K562 (cell line): ENCODE measurements around the gene OBSCN. TPM values are rescaled to one million over a fixed set of nuclear protein-coding genes. Genes with fewer than 3 reads are reported as not detected.

Experiments used
- ATAC-seq: fragments of 200-7000 bp; cut with Tn5 transposase; 3 replicates; pipeline ENCODE4 v1.9.1; 2020; ENCODE audit warnings: moderate library complexity
- BruUV-seq: library from RNA; stranded (reverse); fragments of 400-500 nt; replicated peaks from 2 replicates; lab custom pipeline; 2021; lab: Mats Ljungman, UMichigan
- CTCF ChIA-PET: fragments of 300-600 bp; formaldehyde crosslinking; extraction: SDS; loops from one replicate; lab custom pipeline; 2021; ENCODE audit warnings: low intra/inter-chr PET ratio; lab: Yijun Ruan, JAX
- POLR2A ChIA-PET: fragments of 300-600, 350-650 bp; sonication (Branson Sonifier 250); formaldehyde crosslinking; extraction: SDS; loops from one replicate; lab custom pipeline; 2021; ENCODE audit warnings: antibody characterized with exemption, inconsistent platforms; lab: Yijun Ruan, JAX
- DNase-seq, 4 experiments: peaks; one replicate each; pipeline versions ENCODE4 v3.0.0 to v3.0.0-alpha.2; 2011 to 2018; ENCODE audit warnings: low spot score in 3 of 4, mixed read lengths in 3 of 4; ENCODE audit errors: extremely low read depth in 1 of 4
- FAIRE-seq: peaks from 2 replicates; lab custom pipeline; 2011; peaks lifted over from hg19 to GRCh38; lab: Jason Lieb, UNC
- H2AFZ ChIP-seq: 2 replicates; pipeline ENCODE4 v1.6.0; 2011; ENCODE audit warnings: low read depth, low read length, control low read depth, inconsistent platforms
- H3K27ac ChIP-seq: fragments of 200-600 bp; 3 replicates; pipeline ENCODE4 v1.8.0; 2011; ENCODE audit warnings: low read depth, mild to moderate bottlenecking, control low read depth, inconsistent platforms, low read length, moderate library complexity, mixed read lengths; ENCODE audit errors: extremely low read depth
- H3K27me3 ChIP-seq, 2 experiments: fragments of 300-600 bp in 1 of 2; 2 replicates in 1 of 2; 3 replicates in 1 of 2; pipeline versions ENCODE4 v1.6.0 to v1.8.0; 2011; ENCODE audit warnings: inconsistent platforms in 2 of 2, low read length in 2 of 2, mild to moderate bottlenecking in 1 of 2, mixed read lengths in 1 of 2, moderate library complexity in 1 of 2; ENCODE audit not compliant: control insufficient read depth in 2 of 2, insufficient read depth in 2 of 2
- H3K36me3 ChIP-seq: fragments of 300-600 bp; 3 replicates; pipeline ENCODE4 v1.8.0; 2011; ENCODE audit warnings: mild to moderate bottlenecking, low read length, inconsistent platforms; ENCODE audit not compliant: control insufficient read depth, insufficient read depth
- H3K4me1 ChIP-seq, 2 experiments: fragments of 200-600 bp in 1 of 2; replicated peaks in 1 of 2; 2 replicates in 1 of 2; 3 replicates in 1 of 2; pipeline versions ENCODE4 v1.5.1 to v1.8.0; 2011; ENCODE audit warnings: inconsistent platforms in 2 of 2, low read length in 2 of 2, mild to moderate bottlenecking in 1 of 2, mixed read lengths in 1 of 2, moderate library complexity in 1 of 2; ENCODE audit not compliant: control insufficient read depth in 2 of 2, insufficient read depth in 2 of 2
- H3K4me2 ChIP-seq: 2 replicates; pipeline ENCODE4 v1.6.1; 2011; ENCODE audit warnings: low read length, control low read depth, inconsistent platforms, mixed read lengths; ENCODE audit not compliant: insufficient read depth
- H3K4me3 ChIP-seq: fragments of 200-600 bp; sonication (generic), shearing (Covaris generic); 2 replicates; pipeline ENCODE4 v1.5.1; 2016; ENCODE audit warnings: control low read depth, inconsistent platforms
- H3K79me2 ChIP-seq: fragments of 200-600 bp; 3 replicates; pipeline ENCODE4 v1.8.0; 2011; ENCODE audit warnings: low read length, inconsistent platforms; ENCODE audit not compliant: control insufficient read depth, insufficient read depth
- H3K9ac ChIP-seq, 2 experiments: 2 replicates each; pipeline versions ENCODE4 v1.6.0 to v1.6.1; 2011; ENCODE audit warnings: low read depth in 2 of 2, low read length in 2 of 2, control low read depth in 1 of 2, inconsistent platforms in 1 of 2, mild to moderate bottlenecking in 1 of 2, mixed read lengths in 1 of 2; ENCODE audit not compliant: insufficient read depth in 1 of 2
- H3K9me1 ChIP-seq: one replicate; pipeline ENCODE4 v1.6.0; 2011; ENCODE audit warnings: inconsistent platforms, mild to moderate bottlenecking, low read length, moderate library complexity; ENCODE audit not compliant: control insufficient read depth, insufficient read depth
- H3K9me3 ChIP-seq: replicated peaks from 2 replicates; pipeline ENCODE4 v1.5.1; 2011; ENCODE audit warnings: low read depth, low read length, inconsistent platforms; ENCODE audit not compliant: control insufficient read depth, insufficient read depth
- H4K20me1 ChIP-seq: replicated peaks from 2 replicates; pipeline ENCODE4 v1.6.1; 2011; ENCODE audit warnings: low read length, inconsistent platforms, mixed read lengths; ENCODE audit not compliant: control insufficient read depth, insufficient read depth
- ETV6 ChIP-seq, 3 experiments: fragments of 150-350 bp in 1 of 3; sonication (generic) in 1 of 3; formaldehyde crosslinking in 1 of 3; IDR thresholded peaks; 2 replicates each; pipeline versions ENCODE4 v1.6.1 to v1.8.0; 2014 to 2022; ENCODE audit warnings: borderline replicate concordance in 2 of 3, low read depth in 2 of 3, antibody characterized with exemption in 1 of 3, low read length in 1 of 3, mild to moderate bottlenecking in 1 of 3, missing genetic modification reagents in 1 of 3
- NRF1 ChIP-seq, 2 experiments: fragments of 450-650 bp; IDR thresholded peaks in 1 of 2; conservative IDR thresholded peaks in 1 of 2; 2 replicates each; pipeline ENCODE4 v1.6.1; 2014; ENCODE audit warnings: mild to moderate bottlenecking in 2 of 2
- TAF15 ChIP-seq: fragments of 200-400 bp; formaldehyde crosslinking; IDR thresholded peaks from 2 replicates; pipeline ENCODE4 v1.6.1; 2017; ENCODE audit warnings: mild to moderate bottlenecking, low read depth, low read length, moderate library complexity
- ZNF175 ChIP-seq: fragments of 200-800 bp; sonication (Bioruptor generic); IDR thresholded peaks from 2 replicates; pipeline ENCODE4 v1.6.1; 2016; ENCODE audit warnings: low read depth, mild to moderate bottlenecking, missing genetic modification characterization, missing compliant biosample characterization
- ZNF785 ChIP-seq: fragments of 250-450 bp; sonication (Bioruptor Pico); IDR thresholded peaks from 2 replicates; pipeline ENCODE4 v1.4.0; 2020; ENCODE audit warnings: mild to moderate bottlenecking
- WGBS: fragments of 100-300 bp; shearing (Covaris generic); methylation state at CpG from one replicate; pipeline ENCODE4 v1.1.6; 2016; ENCODE audit warnings: low coverage, mixed read lengths; ENCODE audit not compliant: insufficient coverage; ENCODE audit errors: missing lambda C conversion rate; 5-methylcytosine and 5-hydroxymethylcytosine counted together
- in situ Hi-C: fragments of 300-500 bp; cut with MboI; formaldehyde crosslinking; loops from 4 replicates; pipeline ENCODE4 v1.15.0; 2018; ENCODE audit warnings: inconsistent platforms, mixed read lengths
- intact Hi-C: fragments of 100-400 bp; cut with micrococcal nuclease; formaldehyde crosslinking; loops from 2 replicates; pipeline ENCODE4 v1.14.2; 2022
- polyA plus RNA-seq, 8 experiments: library from polyadenylated mRNA; depleted of rRNA in 4 of 8; stranded (reverse) in 5 of 8; unstranded in 3 of 8; fragments of >200 nt; fragmentation: Nextera tagmentation in 2 of 8; fragmentation: Illumina TruSeq in 1 of 8; extraction: Ambion mirVana in 2 of 8; extraction: Trizol in 1 of 8; gene quantifications; 2 replicates each; pipeline versions ENCODE4 v1.2.1 to v1.2.3, GENCODE V29; 2011 to 2014; ENCODE audit warnings: inconsistent platforms in 1 of 8, missing spikeins in 1 of 8
- total RNA-seq, 7 experiments: library from RNA; depleted of rRNA in 6 of 7; stranded (reverse); fragments of >200 nt in 6 of 7; fragmentation: Illumina TruSeq in 2 of 7; extraction: Trizol in 2 of 7; gene quantifications; 2 replicates each; pipeline versions ENCODE4 v1.2.1 to v1.2.3, GENCODE V29; 2011 to 2021; ENCODE audit warnings: low replicate concordance in 1 of 7

OBSCN gene
- total and polyA plus RNA-seq, 9 of the 15 experiments (the other 6 are each of a cell fraction or from before 2014, with no cell fraction given): 0.18 to 19.7 (median 3.6) TPM

DNA sequence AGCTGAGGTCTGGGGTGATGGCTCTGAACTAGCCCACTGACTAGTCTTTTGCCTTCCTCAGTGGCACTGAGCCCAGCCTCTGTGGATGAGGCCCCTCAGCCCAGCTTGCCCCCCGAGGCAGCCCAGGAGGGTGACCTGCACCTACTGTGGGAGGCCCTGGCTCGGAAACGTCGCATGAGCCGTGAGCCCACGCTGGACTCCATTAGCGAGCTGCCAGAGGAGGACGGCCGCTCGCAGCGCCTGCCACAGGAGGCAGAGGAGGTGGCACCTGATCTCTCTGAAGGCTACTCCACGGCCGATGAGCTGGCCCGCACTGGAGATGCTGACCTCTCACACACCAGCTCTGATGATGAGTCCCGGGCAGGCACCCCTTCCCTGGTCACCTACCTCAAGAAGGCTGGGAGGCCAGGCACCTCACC is 111.0 kb downstream of the OBSCN start:
- no TSS peak for BruUV-seq
- ATAC-seq (no peak), DNase-seq (no peak), FAIRE-seq (no peak)
- Histone ChIP-seq H3K9me1 (no peaks in the 10 kb centered on the region), H3K4me1 (peaks cover 0 to 34% of the 10 kb centered on the region in 2 experiments; a peak in 1 of 5 replicates), H4K20me1 (0 out of 2 replicates have a peak, but pooled peaks cover 7% of the 10 kb centered on the region), H3K9me3 (no peaks in the 10 kb centered on the region), H2AFZ (no peak overlapping the region), H3K79me2 (no peaks in the 10 kb centered on the region), H3K27me3 (peaks cover 52 to 87% of the 10 kb centered on the region in 2 experiments; a peak in 4 of 5 replicates), H3K36me3 (no peaks in the 10 kb centered on the region), H3K4me2 (no peak overlapping the region), H3K9ac (no peak overlapping the region), H3K27ac (no peak overlapping the region), H3K4me3 (no peak overlapping the region)
- in situ Hi-C loops: no loop called here
- CTCF ChIA-PET: no interaction called here
- WGBS: 1% methylated on average over 15 of the region's 15 CpGs
- POLR2A ChIA-PET: interaction anchor here (0.6 kb wide), 1 partner anchor 17 kb away, joined by 4 read pairs; no protein-coding TSS in a partner anchor
- intact Hi-C loops: no loop called here
- TF ChIP-seq ZNF785 (CRISPR knock-in tag) (no peak), ZNF175 (CRISPR knock-in tag) (no peak), TAF15 (no peak), NRF1 (conservative IDR thresholded peaks at IDR 0.05 in 1 of 2, IDR thresholded peaks at IDR 0.05 in 1 of 2) (no peak), ETV6 (IDR thresholded peaks at IDR 0.05; ENCODE audit: borderline replicate concordance in 1 of 2, low read depth in 2 of 2, low read length in 1 of 2) (no peak), ETV6 (CRISPR knock-in tag; IDR thresholded peaks at IDR 0.05; ENCODE audit: borderline replicate concordance) (no peak)
